Hepatocyte (in vitro differentiated cells): ENCODE measurements around the gene PRSS16.
"Not testable (repeated sequence)": the region's sequence is repeated elsewhere in the genome, so short reads cannot be mapped to it uniquely, and the experiment has no call there.

ENCODE experiments used
- CTCF ChIP-seq: fragments of 200-600 bp; sonication (generic); IDR thresholded peaks from 2 replicates; pipeline ENCODE4 v1.5.1; 2016; ENCODE audit warnings: antibody characterized with exemption, mild to moderate bottlenecking; ENCODE audit not compliant: poor library complexity
- EZH2phosphoT487 ChIP-seq: fragments of 200-600 bp; sonication (generic); IDR thresholded peaks from one replicate; pipeline ENCODE4 v1.6.1; 2018; ENCODE audit warnings: antibody characterized with exemption, mild to moderate bottlenecking, low read depth, moderate library complexity; ENCODE audit not compliant: unreplicated experiment, severe bottlenecking

- TF ChIP-seq CTCF, EZH2phosphoT487: not testable (repeated sequence)
Observed at GRCh38 chr6:27267003-27267402, 19.5 kb downstream of the PRSS16 start.
